ENCODE measurements around the gene SFXN5. TPM values are rescaled to one million over a fixed set of nuclear protein-coding genes. Genes with fewer than 3 reads are reported as not detected.

SFXN5 gene
- total RNA-seq, 6 experiments from 2014 or later: 33.1 to 73.4 (median 56.6) TPM

DNA sequence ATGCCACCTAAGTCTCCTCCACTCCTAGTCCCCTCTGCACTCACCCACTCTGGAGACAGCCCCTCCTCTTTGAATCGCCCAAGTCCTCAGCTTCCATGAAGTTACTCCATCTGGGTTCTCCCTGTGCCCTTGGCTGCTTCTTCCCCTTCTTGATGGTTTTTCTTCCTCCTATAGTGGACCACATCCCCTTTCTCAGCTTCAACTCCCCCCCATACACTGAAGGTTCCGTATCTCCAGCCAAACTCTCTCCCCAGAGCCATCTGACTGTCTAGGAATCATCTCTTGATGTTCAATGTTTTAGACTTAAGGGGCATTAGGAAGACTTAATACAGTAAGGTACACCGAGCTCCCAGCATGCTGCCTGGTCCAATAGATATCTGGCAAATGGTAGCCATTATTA, 114.6 kb downstream of the SFXN5 start:
- no peak for DNase-seq
- ATAC-seq: peak in 2 of 4 donors; percentile 23
- no peaks in the 10 kb centered on the region for H3K4me1 ChIP-seq
- WGBS (ENCODE audit: insufficient coverage, low coverage, low lambda C conversion rate, missing lambda C conversion rate): 68% methylated on average over 3 of the region's 3 CpGs
- intact Hi-C loops (cut with DNase I): no loop called here
- TF ChIP-seq, protein P1, sequence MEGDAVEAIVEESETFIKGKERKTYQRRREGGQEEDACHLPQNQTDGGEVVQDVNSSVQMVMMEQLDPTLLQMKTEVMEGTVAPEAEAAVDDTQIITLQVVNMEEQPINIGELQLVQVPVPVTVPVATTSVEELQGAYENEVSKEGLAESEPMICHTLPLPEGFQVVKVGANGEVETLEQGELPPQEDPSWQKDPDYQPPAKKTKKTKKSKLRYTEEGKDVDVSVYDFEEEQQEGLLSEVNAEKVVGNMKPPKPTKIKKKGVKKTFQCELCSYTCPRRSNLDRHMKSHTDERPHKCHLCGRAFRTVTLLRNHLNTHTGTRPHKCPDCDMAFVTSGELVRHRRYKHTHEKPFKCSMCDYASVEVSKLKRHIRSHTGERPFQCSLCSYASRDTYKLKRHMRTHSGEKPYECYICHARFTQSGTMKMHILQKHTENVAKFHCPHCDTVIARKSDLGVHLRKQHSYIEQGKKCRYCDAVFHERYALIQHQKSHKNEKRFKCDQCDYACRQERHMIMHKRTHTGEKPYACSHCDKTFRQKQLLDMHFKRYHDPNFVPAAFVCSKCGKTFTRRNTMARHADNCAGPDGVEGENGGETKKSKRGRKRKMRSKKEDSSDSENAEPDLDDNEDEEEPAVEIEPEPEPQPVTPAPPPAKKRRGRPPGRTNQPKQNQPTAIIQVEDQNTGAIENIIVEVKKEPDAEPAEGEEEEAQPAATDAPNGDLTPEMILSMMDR (IDR thresholded peaks at IDR 0.05): no peak
- TF ChIP-seq POLR2A (IDR thresholded peaks at IDR 0.05): no peak
- H3K27ac ChIP-seq: no peak overlapping the region
- H3K36me3 ChIP-seq: peaks cover 0 to 12% (median 6%) of the 10 kb centered on the region in 4 donors
- no peaks in the 10 kb centered on the region for H3K27me3 ChIP-seq
- H3K4me3 ChIP-seq: no peak overlapping the region
- H3K9me3 ChIP-seq: no peaks in the 10 kb centered on the region

DNA sequence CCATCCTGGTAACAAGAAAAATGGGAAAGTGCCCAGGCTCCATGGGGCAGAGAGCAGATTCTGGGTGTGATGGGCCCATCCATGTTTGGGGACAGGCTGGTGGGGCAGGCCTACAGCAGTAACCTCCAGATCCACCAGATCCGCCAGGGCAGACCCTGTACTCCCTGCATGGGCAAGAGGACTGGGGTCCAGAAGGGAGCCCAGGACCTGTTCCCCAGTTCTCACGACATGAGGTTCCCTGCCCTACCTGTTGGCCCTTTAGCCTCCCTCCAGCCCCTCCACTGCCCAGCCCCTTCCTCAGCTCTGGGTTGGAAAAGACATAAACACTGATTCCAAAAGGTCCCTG, 115.5 kb downstream of the SFXN5 start:
- H3K9me3 ChIP-seq: no peaks in the 10 kb centered on the region
- WGBS (ENCODE audit: insufficient coverage, low coverage, low lambda C conversion rate, missing lambda C conversion rate): 100% methylated on average over 1 of the region's 2 CpGs
- DNase-seq: no peak

DNA sequence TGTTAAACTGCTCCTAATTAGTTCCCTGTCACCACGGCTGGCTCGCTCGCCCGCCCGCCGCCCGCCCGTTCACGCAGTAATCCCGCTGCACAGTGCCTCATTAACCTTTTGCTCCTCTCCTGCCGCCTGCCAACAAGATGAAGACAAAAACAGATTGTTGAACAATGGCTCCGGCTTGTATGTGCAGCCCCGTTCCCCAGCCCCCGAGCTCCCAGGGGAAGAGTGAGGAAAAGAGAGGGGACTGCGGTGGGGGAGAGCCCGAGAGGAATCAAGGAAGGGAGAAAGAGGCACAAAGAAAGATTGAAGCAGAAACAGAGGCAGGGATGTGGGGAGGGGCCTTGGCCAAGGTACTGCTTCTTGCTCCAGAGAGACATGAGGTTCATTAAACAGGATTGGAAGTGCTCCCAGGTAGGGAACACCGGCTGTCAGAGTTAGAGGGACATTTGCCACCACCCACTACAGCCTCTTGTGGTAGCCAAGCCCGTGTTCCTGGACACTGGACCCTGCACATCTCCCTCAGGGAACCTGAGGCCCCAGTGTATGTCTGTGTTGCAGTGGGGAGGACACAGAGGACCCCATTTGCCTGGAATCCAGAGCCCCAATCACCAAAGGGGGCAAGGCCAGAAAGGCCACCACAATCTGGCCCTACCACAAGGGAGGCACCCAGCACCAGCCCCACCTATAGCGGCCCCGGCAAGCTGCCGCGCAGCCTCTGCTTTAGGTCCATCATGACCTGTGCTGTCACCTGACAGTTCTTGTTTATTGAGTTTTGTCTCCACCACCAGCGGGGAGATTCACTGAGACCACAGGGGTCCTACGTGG, 116.1 kb downstream of the SFXN5 start:
- Histone ChIP-seq H3K4me1 (no peaks in the 10 kb centered on the region), H3K9me3 (no peaks in the 10 kb centered on the region), H3K27me3 (no peaks in the 10 kb centered on the region), H3K4me3 (no peak overlapping the region), H3K27ac (no peak overlapping the region), H3K36me3 (peaks cover 0 to 12% (median 4%) of the 10 kb centered on the region in 4 donors)
- ATAC-seq (no peak), DNase-seq (no peak)
- 94% methylated on average over 13 of the region's 24 CpGs for WGBS (ENCODE audit: insufficient coverage, low coverage, low lambda C conversion rate, missing lambda C conversion rate)
- no peak for TF ChIP-seq POLR2A (IDR thresholded peaks at IDR 0.05)
- TF ChIP-seq, protein P1 (IDR thresholded peaks at IDR 0.05): no peak
- intact Hi-C loops (cut with DNase I): no loop called here

More for the DNA sequence above, 115.5 kb downstream of the SFXN5 start:
- Histone ChIP-seq H3K4me3 (no peak overlapping the region), H3K4me1 (no peaks in the 10 kb centered on the region), H3K27ac (no peak overlapping the region), H3K27me3 (no peaks in the 10 kb centered on the region), H3K36me3 (peaks cover 0 to 12% (median 5%) of the 10 kb centered on the region in 4 donors)
- intact Hi-C loops (cut with DNase I): no loop called here
- ATAC-seq: no peak
- TF ChIP-seq, protein P1 (IDR thresholded peaks at IDR 0.05): no peak
- no peak for TF ChIP-seq POLR2A (IDR thresholded peaks at IDR 0.05)

DNA sequence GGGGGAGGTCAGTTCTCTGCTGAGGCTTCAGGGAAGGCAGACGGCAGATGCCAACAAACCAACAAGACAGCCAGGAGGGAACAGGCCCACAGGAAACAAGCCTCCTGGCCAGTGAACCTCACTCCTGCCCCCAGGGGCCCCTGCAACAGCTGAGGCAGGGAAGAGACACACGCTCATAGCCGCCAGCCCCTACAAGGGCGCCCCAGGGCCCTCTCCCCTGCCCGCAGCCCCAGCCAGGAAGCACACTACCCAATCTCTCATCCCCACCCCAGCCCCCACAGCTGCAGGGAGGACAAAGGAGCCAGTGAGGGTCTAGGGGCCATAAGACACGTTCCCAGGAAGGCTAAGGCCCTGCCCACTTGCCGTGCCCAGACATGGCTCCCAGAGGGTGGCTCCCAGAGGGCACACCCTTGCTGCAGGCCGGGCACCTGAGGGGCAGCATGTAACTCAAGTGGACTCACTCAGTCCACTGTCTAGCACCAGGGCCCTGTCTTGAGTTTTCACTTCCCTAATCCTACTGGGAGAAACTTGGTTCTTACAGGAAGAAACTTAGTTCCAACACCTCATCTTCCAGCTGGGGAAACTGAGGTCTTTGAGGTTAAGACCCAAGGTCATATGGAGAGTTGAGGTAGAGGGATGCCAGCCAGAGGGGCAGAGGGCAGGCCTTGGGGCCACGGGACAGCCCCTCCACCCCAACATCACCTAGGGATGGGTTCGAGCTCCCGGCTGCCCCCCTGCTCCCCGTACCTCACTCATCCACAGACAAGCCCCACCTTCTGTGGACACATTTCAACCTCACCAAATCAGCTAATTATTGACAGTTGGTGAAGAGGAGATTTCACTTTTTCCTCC, 116.9 kb downstream of the SFXN5 start:
- TF ChIP-seq, protein P1 (IDR thresholded peaks at IDR 0.05): no peak
- TF ChIP-seq POLR2A (IDR thresholded peaks at IDR 0.05): no peak
- WGBS (ENCODE audit: insufficient coverage, low coverage, low lambda C conversion rate, missing lambda C conversion rate): 89% methylated on average over 5 of the region's 12 CpGs
- Histone ChIP-seq H3K27me3 (no peaks in the 10 kb centered on the region), H3K9me3 (no peaks in the 10 kb centered on the region), H3K36me3 (peaks cover 0 to 12% (median 4%) of the 10 kb centered on the region in 4 donors), H3K4me1 (no peaks in the 10 kb centered on the region), H3K27ac (no peak overlapping the region), H3K4me3 (no peak overlapping the region)
- DNase-seq (no peak), ATAC-seq (no peak)
- intact Hi-C loops (cut with DNase I): no loop called here

All from right lobe of liver (tissue), 6 donors.